ENCODE data around the gene PRDM5. TPM values are rescaled to one million over a fixed set of nuclear protein-coding genes. Genes with fewer than 3 reads are reported as not detected.

PRDM5 gene
- total RNA-seq, 4 donors from 2014 or later, result 17.7 to 49.9 (median 44.6) TPM

DNA sequence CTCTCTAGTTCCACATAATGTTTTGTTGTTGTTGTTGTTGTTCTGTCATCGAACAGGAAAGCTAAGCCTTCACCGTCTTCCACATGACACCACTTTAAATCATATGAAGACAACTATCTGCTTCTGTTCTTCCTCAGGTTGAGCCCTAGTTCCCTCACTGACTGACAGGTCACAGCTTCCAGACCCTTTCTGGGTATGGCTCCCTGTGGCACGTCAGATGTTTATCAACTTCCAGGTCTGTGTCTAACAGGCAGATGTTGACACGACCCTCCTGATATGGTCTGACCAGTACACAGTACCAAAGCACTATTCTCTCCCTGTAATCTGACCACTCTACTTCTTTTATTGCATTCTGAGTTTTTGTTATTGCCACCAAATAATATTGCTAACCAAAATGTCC, 51.4 kb downstream of the PRDM5 start:
- TF ChIP-seq, protein P1, sequence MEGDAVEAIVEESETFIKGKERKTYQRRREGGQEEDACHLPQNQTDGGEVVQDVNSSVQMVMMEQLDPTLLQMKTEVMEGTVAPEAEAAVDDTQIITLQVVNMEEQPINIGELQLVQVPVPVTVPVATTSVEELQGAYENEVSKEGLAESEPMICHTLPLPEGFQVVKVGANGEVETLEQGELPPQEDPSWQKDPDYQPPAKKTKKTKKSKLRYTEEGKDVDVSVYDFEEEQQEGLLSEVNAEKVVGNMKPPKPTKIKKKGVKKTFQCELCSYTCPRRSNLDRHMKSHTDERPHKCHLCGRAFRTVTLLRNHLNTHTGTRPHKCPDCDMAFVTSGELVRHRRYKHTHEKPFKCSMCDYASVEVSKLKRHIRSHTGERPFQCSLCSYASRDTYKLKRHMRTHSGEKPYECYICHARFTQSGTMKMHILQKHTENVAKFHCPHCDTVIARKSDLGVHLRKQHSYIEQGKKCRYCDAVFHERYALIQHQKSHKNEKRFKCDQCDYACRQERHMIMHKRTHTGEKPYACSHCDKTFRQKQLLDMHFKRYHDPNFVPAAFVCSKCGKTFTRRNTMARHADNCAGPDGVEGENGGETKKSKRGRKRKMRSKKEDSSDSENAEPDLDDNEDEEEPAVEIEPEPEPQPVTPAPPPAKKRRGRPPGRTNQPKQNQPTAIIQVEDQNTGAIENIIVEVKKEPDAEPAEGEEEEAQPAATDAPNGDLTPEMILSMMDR (IDR thresholded peaks at IDR 0.05), result no peak
- TF ChIP-seq POLR2A (IDR thresholded peaks at IDR 0.05), result no peak
- 89 to 93% methylated on average over 4 of the region's 4 CpGs for WGBS, 2 donors
- no peak overlapping the region for H3K27ac ChIP-seq
- DNase-seq, result no peak
- H3K9me3 ChIP-seq, result no peaks in the 10 kb centered on the region
- no peaks in the 10 kb centered on the region for H3K36me3 ChIP-seq
- intact Hi-C loops (cut with DNase I), result no loop called here
- peaks cover 0 to 4% of the 10 kb centered on the region in 2 donors for H3K4me1 ChIP-seq
- H3K4me3 ChIP-seq (replicated peaks in 1 of 3), result no peak overlapping the region
- no peaks in the 10 kb centered on the region for H3K27me3 ChIP-seq

DNA sequence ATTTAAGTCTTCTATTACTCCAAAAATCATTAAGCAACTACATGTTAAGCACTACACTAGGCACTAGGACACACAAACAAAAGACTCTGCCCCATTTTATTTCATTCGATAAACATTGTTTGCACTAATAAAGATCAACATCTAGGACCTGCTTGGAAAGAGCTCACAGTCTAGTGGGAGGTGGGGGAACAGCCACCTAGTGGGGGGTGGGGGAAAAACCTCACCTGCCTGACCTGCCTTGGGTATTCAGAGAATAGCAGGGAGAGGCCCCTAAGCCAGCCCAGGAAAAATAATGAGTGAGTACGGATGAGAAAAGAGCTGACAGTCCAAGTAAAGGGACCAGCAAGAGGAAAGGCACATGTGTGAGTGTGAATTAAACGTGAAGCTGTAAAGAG, 52.2 kb downstream of the PRDM5 start:
- TF ChIP-seq, protein P1 (IDR thresholded peaks at IDR 0.05), result no peak
- TF ChIP-seq POLR2A (IDR thresholded peaks at IDR 0.05), result no peak
- no peaks in the 10 kb centered on the region for H3K9me3 ChIP-seq
- 74 to 78% methylated on average over 3 of the region's 3 CpGs for WGBS, 2 donors
- intact Hi-C loops (cut with DNase I), result no loop called here
- H3K36me3 ChIP-seq, result no peaks in the 10 kb centered on the region
- H3K27me3 ChIP-seq, result no peaks in the 10 kb centered on the region
- H3K4me1 ChIP-seq, result peaks cover 5 to 7% of the 10 kb centered on the region in 2 donors
- no peak for DNase-seq
- H3K4me3 ChIP-seq (replicated peaks in 1 of 3), result no peak overlapping the region
- H3K27ac ChIP-seq, result no peak overlapping the region

GRCh38 chr4:120869613-120870278, 52.8 kb downstream of the PRDM5 start:
- Histone ChIP-seq H3K36me3 (no peaks in the 10 kb centered on the region), H3K4me1 (peaks cover 10 to 13% of the 10 kb centered on the region in 2 donors), H3K9me3 (no peaks in the 10 kb centered on the region), H3K4me3 (replicated peaks in 1 of 3) (no peak overlapping the region), H3K27me3 (no peaks in the 10 kb centered on the region), H3K27ac (no peak overlapping the region)
- WGBS, 2 donors, result 69 to 78% methylated on average over 5 of the region's 5 CpGs
- TF ChIP-seq, protein P1 (IDR thresholded peaks at IDR 0.05), result no peak
- TF ChIP-seq POLR2A (IDR thresholded peaks at IDR 0.05), result no peak
- DNase-seq, result no peak
- intact Hi-C loops (cut with DNase I), result no loop called here

DNA sequence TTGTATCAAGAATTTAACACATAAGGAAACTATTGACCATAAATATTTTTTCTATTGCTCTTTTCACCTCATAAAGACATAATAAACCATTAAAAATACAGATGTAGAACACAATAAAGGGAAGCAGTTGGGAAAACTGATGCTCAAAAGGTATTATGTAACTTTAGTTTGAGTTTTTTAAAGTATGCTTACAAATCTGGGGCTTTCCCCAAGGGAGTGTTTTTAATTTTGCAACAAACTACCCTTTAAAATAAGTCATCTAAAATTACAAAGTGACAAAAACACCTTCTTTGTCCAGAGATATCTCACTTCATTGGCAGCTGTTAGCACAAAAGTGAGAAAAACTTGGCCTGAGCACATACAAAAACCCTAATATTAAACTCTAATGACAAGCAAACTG, 55.0 kb downstream of the PRDM5 start:
- no peak overlapping the region for H3K4me3 ChIP-seq (replicated peaks in 1 of 3)
- intact Hi-C loops (cut with DNase I), result no loop called here
- H3K9me3 ChIP-seq, result no peaks in the 10 kb centered on the region
- no peaks in the 10 kb centered on the region for H3K27me3 ChIP-seq
- peaks cover 7 to 13% of the 10 kb centered on the region in 2 donors for H3K4me1 ChIP-seq
- TF ChIP-seq POLR2A (IDR thresholded peaks at IDR 0.05), result no peak
- TF ChIP-seq, protein P1 (IDR thresholded peaks at IDR 0.05), result no peak
- no peak for DNase-seq
- no peaks in the 10 kb centered on the region for H3K36me3 ChIP-seq
- no peak overlapping the region for H3K27ac ChIP-seq

DNA sequence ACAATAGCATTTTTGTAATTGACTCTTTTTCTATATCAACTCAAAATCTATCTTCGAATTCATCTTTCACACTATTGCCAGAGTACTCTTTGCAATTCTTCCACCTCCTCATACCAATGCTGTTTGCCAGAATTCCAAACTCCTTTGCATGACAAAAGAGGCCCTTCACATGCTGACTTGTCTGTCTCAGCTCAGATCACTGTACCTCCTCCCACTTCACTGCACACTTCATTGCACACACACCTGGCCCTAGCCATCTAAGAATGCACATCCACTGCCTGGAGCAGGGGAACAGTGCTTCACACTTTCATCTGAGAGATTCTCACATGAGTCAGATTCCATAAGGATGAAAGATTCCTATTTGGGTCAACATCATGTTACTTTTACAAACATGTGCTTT, 56.5 kb downstream of the PRDM5 start:
- H3K36me3 ChIP-seq, result no peaks in the 10 kb centered on the region
- no peaks in the 10 kb centered on the region for H3K27me3 ChIP-seq
- H3K4me1 ChIP-seq, result peaks cover 7 to 13% of the 10 kb centered on the region in 2 donors
- 43 to 57% methylated on average over 1 of the region's 1 CpG for WGBS, 2 donors
- intact Hi-C loops (cut with DNase I), result no loop called here
- no peak overlapping the region for H3K4me3 ChIP-seq (replicated peaks in 1 of 3)
- no peaks in the 10 kb centered on the region for H3K9me3 ChIP-seq
- no peak for TF ChIP-seq POLR2A (IDR thresholded peaks at IDR 0.05)
- TF ChIP-seq, protein P1 (IDR thresholded peaks at IDR 0.05), result no peak
- DNase-seq, result peak; percentile 52 to 56
- no peak overlapping the region for H3K27ac ChIP-seq

Measured in thyroid gland (tissue), 4 donors.